Measurements from ENCODE around the gene ITSN1.

Gene ITSN1

DNA sequence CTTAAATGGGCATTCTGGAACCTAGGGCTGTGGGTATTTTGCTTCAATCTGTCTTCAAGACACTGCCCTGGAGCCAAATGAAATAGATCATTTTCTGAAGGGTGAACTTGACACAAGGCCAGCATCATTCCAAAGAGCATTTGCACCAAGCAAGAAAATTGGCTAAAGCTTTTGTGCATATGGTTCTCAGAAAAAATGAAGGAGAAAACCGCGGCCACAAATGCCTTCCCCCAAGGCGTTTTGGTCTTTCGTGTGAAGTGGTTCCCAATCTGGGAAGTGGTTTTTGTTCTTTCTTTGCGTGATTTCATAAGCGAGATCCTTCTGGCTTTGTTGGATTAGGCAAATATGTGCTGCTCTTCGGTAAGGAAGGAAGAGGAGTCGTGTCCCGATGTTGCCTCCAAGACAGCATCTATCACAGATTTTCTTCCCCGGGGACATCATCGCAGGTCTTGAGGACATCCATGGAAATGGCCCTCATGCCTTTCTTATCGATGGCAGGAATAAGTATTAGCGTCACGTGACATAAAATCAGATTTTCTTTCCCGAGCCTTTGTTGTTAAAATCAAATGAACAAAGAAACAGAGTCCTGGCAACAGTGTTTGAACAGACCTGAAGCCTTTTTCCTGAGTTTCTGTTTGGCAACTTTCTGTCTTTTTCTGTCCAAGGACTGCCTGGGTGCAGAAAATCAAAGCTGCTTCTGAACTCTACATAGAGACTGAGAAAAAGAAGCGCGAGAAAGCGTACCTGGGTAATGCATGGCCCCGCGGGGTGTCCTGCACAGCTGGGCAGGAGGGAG lies 242.3 kb downstream of the ITSN1 start:
- DNase-seq (ENCODE audit: insufficient read length, low spot score) = no peak
- TF ChIP-seq, protein P1, sequence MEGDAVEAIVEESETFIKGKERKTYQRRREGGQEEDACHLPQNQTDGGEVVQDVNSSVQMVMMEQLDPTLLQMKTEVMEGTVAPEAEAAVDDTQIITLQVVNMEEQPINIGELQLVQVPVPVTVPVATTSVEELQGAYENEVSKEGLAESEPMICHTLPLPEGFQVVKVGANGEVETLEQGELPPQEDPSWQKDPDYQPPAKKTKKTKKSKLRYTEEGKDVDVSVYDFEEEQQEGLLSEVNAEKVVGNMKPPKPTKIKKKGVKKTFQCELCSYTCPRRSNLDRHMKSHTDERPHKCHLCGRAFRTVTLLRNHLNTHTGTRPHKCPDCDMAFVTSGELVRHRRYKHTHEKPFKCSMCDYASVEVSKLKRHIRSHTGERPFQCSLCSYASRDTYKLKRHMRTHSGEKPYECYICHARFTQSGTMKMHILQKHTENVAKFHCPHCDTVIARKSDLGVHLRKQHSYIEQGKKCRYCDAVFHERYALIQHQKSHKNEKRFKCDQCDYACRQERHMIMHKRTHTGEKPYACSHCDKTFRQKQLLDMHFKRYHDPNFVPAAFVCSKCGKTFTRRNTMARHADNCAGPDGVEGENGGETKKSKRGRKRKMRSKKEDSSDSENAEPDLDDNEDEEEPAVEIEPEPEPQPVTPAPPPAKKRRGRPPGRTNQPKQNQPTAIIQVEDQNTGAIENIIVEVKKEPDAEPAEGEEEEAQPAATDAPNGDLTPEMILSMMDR (IDR thresholded peaks at IDR 0.05; ENCODE audit: insufficient read depth, missing control alignments) = no peak
- no peak for FAIRE-seq

DNA sequence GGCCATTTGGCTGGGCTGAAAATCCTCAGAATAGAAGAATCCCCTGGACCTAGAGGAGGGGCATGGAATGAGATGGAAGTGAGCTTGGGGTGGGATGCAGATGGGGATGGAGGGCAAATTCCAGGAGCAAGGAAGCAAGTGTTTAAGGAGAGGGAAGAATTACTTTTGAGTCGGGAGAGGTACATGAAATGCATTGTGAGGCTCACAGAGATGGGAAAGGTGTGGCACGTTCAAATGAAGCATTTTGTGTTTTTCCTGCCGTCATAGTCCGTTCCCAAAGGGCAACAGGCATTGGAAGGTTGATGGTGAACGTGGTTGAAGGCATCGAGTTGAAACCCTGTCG lies 242.8 kb downstream of the ITSN1 start:
- TF ChIP-seq, protein P1 (IDR thresholded peaks at IDR 0.05; ENCODE audit: insufficient read depth, missing control alignments) = no peak
- no peak for FAIRE-seq

GRCh38 chr21:33886321-33886720 lies 244.0 kb downstream of the ITSN1 start:
- DNase-seq (ENCODE audit: insufficient read length, low spot score) = no peak
- no peak for FAIRE-seq
- TF ChIP-seq, protein P1 (IDR thresholded peaks at IDR 0.05; ENCODE audit: insufficient read depth, missing control alignments) = no peak

More for the DNA sequence above, 242.8 kb downstream of the ITSN1 start:
- DNase-seq (ENCODE audit: insufficient read length, low spot score) = no peak

DNA sequence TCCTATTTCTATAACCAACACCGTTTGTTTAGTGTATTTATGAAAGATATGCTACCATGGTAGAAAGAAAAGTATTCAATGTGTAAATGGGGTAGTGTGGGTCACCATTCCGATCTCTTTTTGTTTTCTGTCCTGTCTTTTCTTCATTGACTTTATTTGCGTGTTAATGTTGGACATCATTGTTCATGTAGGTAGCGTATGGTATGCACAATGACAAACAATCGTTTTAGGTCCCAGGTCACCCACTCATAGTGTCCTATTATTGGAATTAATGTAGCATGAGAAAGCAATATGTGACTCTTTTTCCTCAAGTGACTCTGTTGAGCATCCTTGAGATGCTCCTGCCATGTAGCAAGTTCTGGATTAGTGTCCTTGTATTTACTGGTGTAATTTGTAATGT lies 247.9 kb downstream of the ITSN1 start:
- DNase-seq (ENCODE audit: insufficient read length, low spot score) (no peak), FAIRE-seq (no peak)
- TF ChIP-seq, protein P1 (IDR thresholded peaks at IDR 0.05; ENCODE audit: insufficient read depth, missing control alignments) = no peak

DNA sequence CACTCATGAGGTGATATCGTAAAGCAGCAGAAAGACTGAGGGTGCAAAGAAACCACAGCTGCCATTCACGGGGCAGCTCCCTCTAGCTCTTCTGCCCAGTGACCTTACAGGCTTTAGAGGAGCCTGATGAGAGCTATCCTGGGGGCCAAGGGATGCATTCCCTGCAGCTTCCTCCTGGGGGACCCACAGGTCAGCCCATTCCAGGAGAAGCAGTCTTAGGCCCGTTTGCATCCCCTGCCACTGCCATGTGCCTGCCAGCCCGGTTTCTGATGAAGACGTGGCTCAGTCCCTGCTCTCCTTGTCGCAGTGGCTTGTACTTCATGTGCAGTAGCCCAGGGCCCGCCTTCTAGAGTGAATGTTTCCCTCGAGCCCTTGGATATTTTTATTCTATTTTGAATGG lies 250.6 kb downstream of the ITSN1 start:
- TF ChIP-seq, protein P1 (IDR thresholded peaks at IDR 0.05; ENCODE audit: insufficient read depth, missing control alignments) = no peak
- DNase-seq (ENCODE audit: insufficient read length, low spot score) (no peak), FAIRE-seq (no peak)

GRCh38 chr21:33893917-33894316 lies 251.6 kb downstream of the ITSN1 start:
- FAIRE-seq = no peak
- TF ChIP-seq, protein P1 (IDR thresholded peaks at IDR 0.05; ENCODE audit: insufficient read depth, missing control alignments) = no peak
- DNase-seq (ENCODE audit: insufficient read length, low spot score) = no peak

- FAIRE-seq = no peak
- TF ChIP-seq, protein P1 (IDR thresholded peaks at IDR 0.05; ENCODE audit: insufficient read depth, missing control alignments) = peak; percentile 60
- DNase-seq (ENCODE audit: insufficient read length, low spot score) = peak; percentile 76
Observed at GRCh38 chr21:33894736-33895288, 252.5 kb downstream of the ITSN1 start.

All from D721Med (cell line).